Right renal pelvis (tissue), 4 donors: ENCODE results near the gene MTF2. TPM values are rescaled to one million over a fixed set of nuclear protein-coding genes. Genes with fewer than 3 reads are reported as not detected.
A peak's percentile ranks its signal among the peaks of the same experiment; 100 is the strongest.

Experiments
- DNase-seq, 4 donors: peaks; one replicate each; pipeline ENCODE4 v3.0.0-alpha.2; 2013; ENCODE audit warnings: low read depth in 4 of 4, low spot score in 3 of 4, missing footprints in 1 of 4
- polyA plus RNA-seq, 4 donors: library from polyadenylated mRNA; unstranded; fragments of 120-200 nt; gene quantifications; one replicate each; pipeline ENCODE4 v1.2.1, GENCODE V29; 2013; ENCODE audit not compliant: insufficient read length in 4 of 4

Gene MTF2
- polyA plus RNA-seq, 4 donors: 39.2 to 51.2 (median 45.9) TPM

GRCh38 chr1:93179886-93180722, 101.0 kb downstream of the MTF2 start, which contains the start of gene TMED5:
TMED5 (minus strand) TSS chr1:93180413; CDS start chr1:93180242, 171 bp downstream.
- DNase-seq: peak; percentile 88 to 97 (median 96)

- peak in 1 of 4 donors; percentile 32 for DNase-seq
These were observed 101.9 kb downstream of the MTF2 start, which contains the start of gene CCDC18 for GRCh38 chr1:93180723-93181613. CCDC18 (plus strand) TSS chr1:93180724; CDS start chr1:93183362, 2,638 bp downstream.

GRCh38 chr1:93186667-93187066, 107.6 kb downstream of the MTF2 start:
- no peak for DNase-seq

Other genes starting within 250 kb of the MTF2 start
- 1,000 to 10,000 TPM; 2,468 to 2,706 (median 2,655) TPM for gene RPL5, start 247.2 kb upstream of the MTF2 start, polyA plus RNA-seq
- gene DIPK1A, start 117.8 kb upstream of the MTF2 start, polyA plus RNA-seq: 1 to 10 TPM; 8.3 to 9.6 (median 9.4) TPM
- 100 to 1,000 TPM in 1 of 4 donors, 10 to 100 TPM in 3; 86.3 to 124 (median 95.6) TPM for gene TMED5, start 101.1 kb downstream of the MTF2 start, polyA plus RNA-seq
- gene CCDC18, start 101.4 kb downstream of the MTF2 start, polyA plus RNA-seq: 10 to 100 TPM in 2 of 4 donors, 1 to 10 TPM in 2; 8.5 to 11.0 (median 10.2) TPM